ENCODE data around the gene TRIM67. TPM values are rescaled to one million over a fixed set of nuclear protein-coding genes. Genes with fewer than 3 reads are reported as not detected.

TRIM67 gene
- total and polyA plus RNA-seq, 2 of the 4 experiments (the other 2 are of a cell fraction): not detected

- Histone ChIP-seq H2BK5ac (ENCODE audit: low read depth, low read length, poor library complexity, severe bottlenecking) (no peak overlapping the region), H2BK15ac (ENCODE audit: low read depth, low read length) (no peak overlapping the region), H4K91ac (ENCODE audit: insufficient read depth, low read depth, low read length) (no peak overlapping the region), H3K4me1 (ENCODE audit: control insufficient read depth, insufficient read depth, low read length) (no peaks in the 10 kb centered on the region), H3K9me3 (ENCODE audit: control insufficient read depth, insufficient read depth, low read length) (no peaks in the 10 kb centered on the region; the same call in 1 of the 2 replicates), H3K27ac (ENCODE audit: insufficient read depth, low read length) (no peak overlapping the region), H2BK20ac (ENCODE audit: low read depth, low read length) (no peak overlapping the region), H3K27me3 (ENCODE audit: control insufficient read depth, insufficient read depth, low read length) (peaks cover 30% of the 10 kb centered on the region), H3K4ac (ENCODE audit: low read depth, low read length) (no peak overlapping the region), H3K9me1 (ENCODE audit: insufficient read depth, low read length) (no peaks in the 10 kb centered on the region), H3K79me1 (ENCODE audit: low read depth in 1 of 2, low read length in 2 of 2) (no peaks in the 10 kb centered on the region), H3K18ac (ENCODE audit: low read depth, low read length) (no peak overlapping the region), H3K23ac (ENCODE audit: low read depth, low read length) (no peak overlapping the region), H2BK120ac (ENCODE audit: low read depth, low read length) (no peak overlapping the region), H2AFZ (replicated peaks; ENCODE audit: low read length, poor library complexity) (no peak overlapping the region), H3K4me2 (ENCODE audit: low read depth, low read length) (no peak overlapping the region), H3K14ac (replicated peaks; ENCODE audit: low read depth, low read length) (no peak overlapping the region), H3K9ac (ENCODE audit: low read depth, low read length) (no peak overlapping the region), H3K36me3 (ENCODE audit: control insufficient read depth, insufficient read depth, low read length) (no peaks in the 10 kb centered on the region), H2AK5ac (ENCODE audit: low read depth, low read length) (no peak overlapping the region), H2AK9ac (replicated peaks; ENCODE audit: low read depth, low read length, poor library complexity) (no peak overlapping the region), H4K8ac (ENCODE audit: low read depth in 2 of 2, low read length in 2 of 2) (no peak overlapping the region), H4K5ac (ENCODE audit: low read depth, low read length) (no peak overlapping the region), H3K4me3 (ENCODE audit: insufficient read depth, low read depth, low read length) (no peak overlapping the region), H4K20me1 (ENCODE audit: insufficient read depth, low read length) (no peaks in the 10 kb centered on the region), H3K56ac (ENCODE audit: extremely low read depth, insufficient read depth, low read length) (no peak overlapping the region)
- in situ Hi-C loops (cut with MboI; ENCODE audit: low sequenced_read_pairs): no loop called here
- no TSS peak for BruUV-seq (replicated peaks)
- ChIA-PET CTCF (no interaction called here), POLR2A (ENCODE audit: unreplicated experiment) (no interaction called here)
- DNase-seq: no peak
- TF ChIP-seq RFX5 (IDR thresholded peaks at IDR 0.05; ENCODE audit: low read depth, low read length): no peak
- no peak for TF ChIP-seq CHD1 (IDR thresholded peaks at IDR 0.05; ENCODE audit: low read depth, low read length)
- no peak for TF ChIP-seq NFE2L2 (IDR thresholded peaks at IDR 0.05; ENCODE audit: low read depth, low read length)
- no peak for TF ChIP-seq RAD21 (IDR thresholded peaks at IDR 0.05; ENCODE audit: low read length)
- no peak for TF ChIP-seq SMC3 (IDR thresholded peaks at IDR 0.05; ENCODE audit: low read depth, low read length)
- TF ChIP-seq POLR2A (IDR thresholded peaks at IDR 0.05; ENCODE audit: low read depth, low read length): no peak
- TF ChIP-seq CEBPB (IDR thresholded peaks at IDR 0.05; ENCODE audit: low read depth, low read length): no peak
- no peak for TF ChIP-seq USF2 (IDR thresholded peaks at IDR 0.05; ENCODE audit: low read depth, low read length)
- dilution Hi-C loops (cut with HindIII; ENCODE audit: low sequenced_read_pairs, unreplicated experiment): no loop called here
- ATAC-seq (ENCODE audit: low read depth): no peak
- intact Hi-C loops (cut with micrococcal nuclease): no loop called here
These were observed 4.5 kb downstream of the TRIM67 start for GRCh38 chr1:231166398-231166797.

All from IMR-90 (cell line).